ENCODE data around the gene GFRAL. TPM values are rescaled to one million over a fixed set of nuclear protein-coding genes. Genes with fewer than 3 reads are reported as not detected.

Gene GFRAL
- total and polyA plus RNA-seq, 2 donors (not counting 3 experiments of a cell fraction or from before 2014, with no cell fraction given): not detected

Other genes with a start within 250 kb of the GFRAL start
- gene HCRTR2, start 153.0 kb upstream of the GFRAL start, total RNA-seq: not detected in 2 replicates
- not detected in 2 replicates for gene HCRTR2, start 153.0 kb upstream of the GFRAL start, polyA plus RNA-seq